ENCODE measurements around the gene TMEM259.

DNA sequence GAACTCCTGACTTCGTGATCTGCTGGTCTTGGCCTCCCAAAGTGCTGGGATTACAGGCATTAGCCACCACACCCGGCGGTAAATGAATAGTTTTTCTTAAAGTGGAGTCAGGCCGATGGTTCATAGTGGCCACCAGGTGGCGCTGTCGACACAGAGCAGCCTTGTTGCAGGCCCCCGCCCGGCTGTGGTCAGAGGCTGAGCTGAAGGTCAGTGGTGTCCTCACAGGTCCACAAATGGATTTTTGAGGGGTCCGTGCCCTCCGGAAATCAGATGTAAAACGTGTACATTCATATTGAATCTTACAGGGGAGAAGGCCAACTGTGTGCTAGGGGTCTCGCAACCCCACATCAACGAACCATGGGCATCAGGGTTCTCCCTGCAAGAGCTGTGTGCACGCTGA lies 50.2 kb downstream of the TMEM259 start:
- TF ChIP-seq CTCF (IDR thresholded peaks at IDR 0.05) (peak; percentile 71), EZH2 (IDR thresholded peaks at IDR 0.05) (no peak), EZH2phosphoT487 (IDR thresholded peaks at IDR 0.05) (no peak)

All from neural progenitor cell (in vitro differentiated cells).